ENCODE measurements around the gene SERAC1. TPM values are rescaled to one million over a fixed set of nuclear protein-coding genes. Genes with fewer than 3 reads are reported as not detected.

The SERAC1 gene
- polyA plus RNA-seq, 1 of the 3 experiments (the other 2 are of a cell fraction), result 5.6 TPM

- no peaks in the 10 kb centered on the region for H3K79me2 ChIP-seq (ENCODE audit: insufficient read depth)
- peak overlapping the region in 1 of 2 experiments; percentile 50; a peak in 2 of 4 replicates for H3K27ac ChIP-seq (ENCODE audit: low read depth in 2 of 2, low read length in 1 of 2)
- ChIA-PET CTCF (interaction anchor here (0.6 to 2.2 kb wide), 4 partner anchors 9 to 394 kb away, joined by 3 to 8 read pairs (median 4); no protein-coding TSS in a partner anchor), POLR2A (no interaction called here)
- no peak overlapping the region for H2AFZ ChIP-seq (ENCODE audit: low read depth)
- no peak for DNase-seq
- peaks cover 12 to 29% of the 10 kb centered on the region in 2 experiments for H3K36me3 ChIP-seq (replicated peaks in 1 of 2; ENCODE audit: control insufficient read depth in 1 of 2, insufficient read depth in 2 of 2, low read length in 1 of 2)
- H3K27me3 ChIP-seq (ENCODE audit: insufficient read depth), result no peaks in the 10 kb centered on the region
- H3K4me2 ChIP-seq, result no peak overlapping the region
- H3K9me3 ChIP-seq, result no peaks in the 10 kb centered on the region
- H3F3A ChIP-seq (replicated peaks; ENCODE audit: insufficient read depth), result peaks cover 6% of the 10 kb centered on the region
- H3K9ac ChIP-seq, result no peak overlapping the region
- no peaks in the 10 kb centered on the region; a peak in 1 of 4 replicates for H3K4me1 ChIP-seq (ENCODE audit: control insufficient read depth in 1 of 2, insufficient read depth in 2 of 2, low read depth in 1 of 2, low read length in 1 of 2)
- no peaks in the 10 kb centered on the region for H4K20me1 ChIP-seq (ENCODE audit: insufficient read depth)
- H3K4me3 ChIP-seq (ENCODE audit: low read depth in 2 of 2, low read length in 1 of 2), result no peak overlapping the region
- H3K9me2 ChIP-seq, result no peaks in the 10 kb centered on the region
- 56% methylated on average over 3 of the region's 3 CpGs for WGBS (ENCODE audit: low lambda C conversion rate)
- TF ChIP-seq FOSL2 (IDR thresholded peaks at IDR 0.05; ENCODE audit: borderline replicate concordance, low read depth) (peak; percentile 73; the same call in 1 of the 2 replicates), PBX3 (IDR thresholded peaks at IDR 0.05) (0 out of 2 replicates have a peak, but pooled peaks have one; percentile 16), SIN3A (IDR thresholded peaks at IDR 0.05; ENCODE audit: borderline replicate concordance, low read depth, low read length) (no peak), IRF3 (IDR thresholded peaks at IDR 0.05; ENCODE audit: low read depth, low read length) (no peak), TCF12 (IDR thresholded peaks at IDR 0.05) (peak; percentile 43; the same call in 1 of the 2 replicates), JUND (IDR thresholded peaks at IDR 0.05) (peak; percentile 34; the same call in 1 of the 2 replicates), YY1 (IDR thresholded peaks at IDR 0.05; ENCODE audit: low read depth) (no peak)
Observed at GRCh38 chr6:158149641-158150040, 18.4 kb downstream of the SERAC1 start.

GRCh38 chr6:158143700-158144099 is 24.4 kb downstream of the SERAC1 start:
- Histone ChIP-seq H3K4me1 (ENCODE audit: control insufficient read depth in 1 of 2, insufficient read depth in 2 of 2, low read depth in 1 of 2, low read length in 1 of 2) (peaks cover 0 to 6% of the 10 kb centered on the region in 2 experiments; a peak in 1 of 4 replicates), H3K27me3 (ENCODE audit: insufficient read depth) (no peaks in the 10 kb centered on the region), H3K4me3 (ENCODE audit: low read depth in 2 of 2, low read length in 1 of 2) (no peak overlapping the region), H3K27ac (ENCODE audit: low read depth in 2 of 2, low read length in 1 of 2) (no peak overlapping the region), H3K79me2 (ENCODE audit: insufficient read depth) (no peaks in the 10 kb centered on the region), H3K9me3 (no peaks in the 10 kb centered on the region), H3F3A (replicated peaks; ENCODE audit: insufficient read depth) (peaks cover 16% of the 10 kb centered on the region), H3K4me2 (no peak overlapping the region), H3K36me3 (replicated peaks in 1 of 2; ENCODE audit: control insufficient read depth in 1 of 2, insufficient read depth in 2 of 2, low read length in 1 of 2) (peaks cover 7 to 61% of the 10 kb centered on the region in 2 experiments), H3K9me2 (no peaks in the 10 kb centered on the region), H4K20me1 (ENCODE audit: insufficient read depth) (no peaks in the 10 kb centered on the region), H3K9ac (no peak overlapping the region), H2AFZ (ENCODE audit: low read depth) (no peak overlapping the region)
- ChIA-PET CTCF (interaction anchor here (0.7 to 2.0 kb wide), 2 partner anchors 10 to 11 kb away, joined by 3 to 7 read pairs; no protein-coding TSS in a partner anchor), POLR2A (no interaction called here)
- TF ChIP-seq JUND (IDR thresholded peaks at IDR 0.05), result no peak
- no peak for TF ChIP-seq MXI1 (IDR thresholded peaks at IDR 0.05; ENCODE audit: low read depth, low read length)
- no peak for TF ChIP-seq RXRA (IDR thresholded peaks at IDR 0.05; ENCODE audit: borderline replicate concordance, low read depth)
- peak; percentile 40 for TF ChIP-seq CTCF (IDR thresholded peaks at IDR 0.05)
- TF ChIP-seq ELF1 (IDR thresholded peaks at IDR 0.05), result no peak
- TF ChIP-seq USF1 (IDR thresholded peaks at IDR 0.05; ENCODE audit: borderline replicate concordance, low read depth), result no peak
- WGBS (ENCODE audit: low lambda C conversion rate), result 72% methylated on average over 1 of the region's 1 CpG
- no peak for DNase-seq

Measured in SK-N-SH (cell line).